T-helper 1 cell (primary cell): ENCODE data around the gene ST6GALNAC6.
A peak's percentile ranks its signal among the peaks of the same experiment; 100 is the strongest.

Experiments
- DNase-seq, 5 donors: peaks; one replicate each; pipeline ENCODE4 v3.0.0-alpha.2; 2012 to 2020

Gene ST6GALNAC6

DNA sequence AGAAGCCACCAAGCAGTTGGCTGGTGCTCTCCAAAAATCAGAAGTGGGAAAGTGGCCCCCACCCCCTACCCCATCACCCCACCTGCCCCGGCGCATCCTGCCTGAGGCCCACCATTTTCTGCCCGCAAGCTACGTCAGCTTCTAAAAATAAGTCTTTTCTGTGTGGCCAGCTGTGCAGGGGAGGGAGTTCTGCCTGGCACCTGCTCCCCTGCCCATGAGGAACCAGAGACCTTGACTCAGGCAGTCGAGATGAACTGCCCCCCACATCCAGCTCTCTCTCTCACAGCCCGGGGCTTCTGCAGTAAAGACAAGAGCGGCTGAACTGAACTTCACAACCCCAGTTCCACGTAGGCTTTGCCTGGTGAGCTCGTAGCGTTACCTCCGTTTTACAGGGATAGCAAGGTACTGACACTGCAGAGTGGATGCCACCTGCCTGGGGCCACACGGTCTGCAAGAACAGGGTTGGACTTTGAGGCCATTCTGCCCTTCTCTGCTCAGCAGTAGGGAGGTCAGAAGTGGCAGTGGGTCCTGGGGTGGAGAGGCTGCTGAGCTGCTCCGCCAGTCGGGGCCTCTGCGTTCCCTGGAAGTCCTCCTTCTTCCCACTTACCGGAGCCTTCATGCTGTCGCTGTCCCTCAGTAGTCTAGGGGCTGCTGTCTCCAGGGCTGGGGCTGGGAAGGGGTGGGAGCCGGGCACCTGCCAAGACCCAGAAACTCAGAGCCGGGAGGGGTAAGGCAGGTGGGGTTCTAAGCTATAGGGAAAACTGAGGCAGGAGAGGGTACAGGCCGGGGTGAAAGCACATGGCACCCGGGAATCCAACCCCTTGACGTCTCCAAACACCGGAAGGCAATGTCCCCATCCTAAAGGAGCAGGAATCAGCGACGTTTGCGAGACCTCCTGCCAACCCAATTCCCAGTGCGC is 16.7 kb upstream of the ST6GALNAC6 start:
- no peak for DNase-seq

DNA sequence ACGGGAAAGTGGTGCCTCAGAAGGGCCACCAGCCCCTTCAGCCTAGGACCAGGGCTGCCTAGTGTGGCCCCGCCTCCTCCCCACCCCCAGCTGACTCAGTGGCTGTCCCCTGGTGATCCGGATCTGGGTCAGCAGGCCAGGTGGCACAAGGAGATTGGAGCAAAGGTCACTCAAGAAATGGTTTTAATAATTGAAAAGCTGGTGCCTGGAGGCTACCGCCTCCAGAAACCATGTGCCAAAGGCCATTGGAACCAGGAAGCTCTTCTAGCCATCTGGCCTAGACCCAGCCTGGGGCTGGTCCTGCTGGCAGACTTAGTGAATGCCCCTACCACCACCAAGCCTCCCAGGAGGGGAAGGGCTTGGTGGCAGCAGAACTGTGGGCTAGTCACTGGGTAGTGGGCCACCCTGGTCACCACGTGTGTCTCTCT is 15.9 kb upstream of the ST6GALNAC6 start:
- no peak for DNase-seq

- no peak for DNase-seq
Measured at GRCh38 chr9:127913682-127914081, 14.3 kb upstream of the ST6GALNAC6 start.

- DNase-seq = no peak
Measured at GRCh38 chr9:127912882-127913281, 13.5 kb upstream of the ST6GALNAC6 start.

DNA sequence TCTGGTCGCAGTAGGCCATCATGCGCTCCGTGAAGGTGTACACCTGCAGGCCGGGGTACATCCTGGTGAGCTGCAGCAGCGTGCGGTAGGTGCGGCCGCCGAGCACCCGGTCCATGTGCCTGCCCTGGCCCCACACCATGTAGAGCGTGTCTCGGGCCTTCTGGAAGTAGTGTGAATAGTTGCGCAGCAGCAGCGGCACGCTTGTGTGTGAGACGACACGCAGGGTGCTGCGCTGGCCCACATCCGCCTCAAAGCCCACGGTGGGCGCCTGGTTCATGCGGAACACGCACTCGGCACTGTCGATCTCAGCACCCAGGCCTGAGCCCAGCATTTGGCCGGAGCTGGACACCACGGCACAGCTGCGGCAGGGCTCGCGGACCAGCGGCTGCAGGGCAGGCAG is 12.9 kb upstream of the ST6GALNAC6 start:
- DNase-seq = no peak

- no peak for DNase-seq
Measured at GRCh38 chr9:127910613-127911205, 11.3 kb upstream of the ST6GALNAC6 start.

GRCh38 chr9:127909839-127910273 is 10.5 kb upstream of the ST6GALNAC6 start:
- no peak for DNase-seq

DNA sequence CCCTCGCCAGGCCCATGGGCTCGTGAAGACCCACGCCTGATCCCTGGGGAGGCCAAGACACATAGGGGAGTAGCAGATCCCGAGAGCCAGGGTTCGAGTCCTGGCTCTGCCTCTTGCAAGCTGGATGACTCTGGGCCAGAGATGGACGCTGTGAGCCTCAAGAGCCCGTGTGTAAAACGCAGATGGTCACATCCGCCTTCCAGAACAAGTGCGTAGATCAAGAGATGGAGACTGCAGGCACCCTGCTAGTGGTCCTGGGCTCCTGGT is 9.2 kb upstream of the ST6GALNAC6 start:
- DNase-seq = no peak

- no peak for DNase-seq
Measured at GRCh38 chr9:127907867-127908659, 8.7 kb upstream of the ST6GALNAC6 start.

DNA sequence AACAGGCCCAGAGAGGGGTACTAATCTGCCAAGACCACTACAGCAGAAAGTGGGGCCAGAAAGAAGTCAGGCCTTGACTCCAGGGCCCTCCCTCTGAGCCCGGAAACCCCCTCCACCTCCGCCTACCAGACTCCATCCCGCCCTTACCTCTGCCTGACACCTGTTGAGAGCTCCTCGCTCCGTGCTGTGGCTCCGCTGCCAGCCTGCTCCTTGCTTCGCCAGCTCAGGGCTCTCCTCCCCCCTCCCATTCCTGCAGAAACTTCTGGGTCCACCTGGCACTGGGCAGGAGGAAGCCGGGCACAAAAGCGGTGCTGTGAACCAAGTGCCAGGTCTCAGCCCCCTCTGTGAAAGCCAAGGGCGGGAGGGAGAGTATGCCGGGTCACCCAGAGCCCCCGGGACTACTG is 6.4 kb upstream of the ST6GALNAC6 start:
- DNase-seq = peak; percentile 54 to 77 (median 67)

DNA sequence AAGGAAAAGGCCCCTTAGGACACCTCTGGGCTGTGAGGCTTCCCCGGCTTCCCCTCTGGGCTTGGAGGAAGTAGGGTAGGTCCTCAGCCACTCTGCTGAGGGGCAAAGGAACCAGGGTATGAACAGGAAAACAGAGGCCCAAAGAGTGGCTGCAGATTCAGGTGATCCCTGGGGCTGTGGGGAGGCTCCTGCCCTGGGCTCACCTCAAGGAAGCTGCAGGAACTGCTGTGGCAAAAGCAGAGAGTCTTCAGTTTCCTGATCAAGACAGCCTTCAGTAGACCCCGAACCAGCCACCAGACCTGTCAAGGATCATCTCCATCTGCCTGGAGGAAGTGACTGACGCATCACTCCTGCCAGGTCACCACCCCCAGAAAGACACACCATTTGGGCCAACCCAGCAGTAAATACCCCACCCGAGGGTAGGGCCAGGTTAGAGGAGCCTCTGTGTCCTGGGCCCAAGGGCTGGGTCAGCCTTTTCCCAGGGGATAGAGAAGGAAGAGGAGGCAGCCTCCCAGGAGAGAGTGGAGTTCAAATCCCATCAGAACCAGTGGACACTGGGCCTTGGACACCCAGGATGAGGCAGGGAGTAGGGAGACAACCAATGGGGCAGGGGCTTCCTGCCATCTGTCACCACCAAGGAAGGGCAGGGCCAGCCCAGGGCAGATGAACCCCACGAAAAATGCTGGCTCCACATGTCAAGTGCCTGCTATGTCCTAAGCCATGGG is 5.8 kb upstream of the ST6GALNAC6 start:
- peak in 4 of 5 donors; percentile 49 to 73 (median 56) for DNase-seq

DNA sequence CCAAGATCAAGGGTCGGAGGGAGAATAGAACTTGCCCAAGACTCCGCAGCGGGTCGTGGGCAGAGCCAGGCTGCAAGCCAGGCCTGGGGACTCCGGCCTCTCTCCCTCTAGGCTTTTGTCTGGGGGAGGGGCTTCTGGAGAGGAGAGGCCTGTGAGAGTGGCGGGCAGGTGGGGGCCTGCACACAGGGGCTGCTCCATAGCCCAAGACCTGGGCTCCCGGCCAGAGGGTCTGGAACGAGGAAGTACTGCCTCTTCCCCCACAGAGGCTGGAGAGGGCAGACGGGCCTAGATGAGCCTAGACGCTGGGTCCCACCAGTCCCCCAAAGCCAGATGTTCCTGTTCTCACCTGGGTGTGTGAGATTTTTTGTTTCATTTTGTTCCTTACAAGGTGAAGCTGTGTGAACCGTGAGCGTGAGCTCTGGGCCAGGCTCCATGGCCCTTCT is 5.2 kb upstream of the ST6GALNAC6 start:
- no peak for DNase-seq

DNA sequence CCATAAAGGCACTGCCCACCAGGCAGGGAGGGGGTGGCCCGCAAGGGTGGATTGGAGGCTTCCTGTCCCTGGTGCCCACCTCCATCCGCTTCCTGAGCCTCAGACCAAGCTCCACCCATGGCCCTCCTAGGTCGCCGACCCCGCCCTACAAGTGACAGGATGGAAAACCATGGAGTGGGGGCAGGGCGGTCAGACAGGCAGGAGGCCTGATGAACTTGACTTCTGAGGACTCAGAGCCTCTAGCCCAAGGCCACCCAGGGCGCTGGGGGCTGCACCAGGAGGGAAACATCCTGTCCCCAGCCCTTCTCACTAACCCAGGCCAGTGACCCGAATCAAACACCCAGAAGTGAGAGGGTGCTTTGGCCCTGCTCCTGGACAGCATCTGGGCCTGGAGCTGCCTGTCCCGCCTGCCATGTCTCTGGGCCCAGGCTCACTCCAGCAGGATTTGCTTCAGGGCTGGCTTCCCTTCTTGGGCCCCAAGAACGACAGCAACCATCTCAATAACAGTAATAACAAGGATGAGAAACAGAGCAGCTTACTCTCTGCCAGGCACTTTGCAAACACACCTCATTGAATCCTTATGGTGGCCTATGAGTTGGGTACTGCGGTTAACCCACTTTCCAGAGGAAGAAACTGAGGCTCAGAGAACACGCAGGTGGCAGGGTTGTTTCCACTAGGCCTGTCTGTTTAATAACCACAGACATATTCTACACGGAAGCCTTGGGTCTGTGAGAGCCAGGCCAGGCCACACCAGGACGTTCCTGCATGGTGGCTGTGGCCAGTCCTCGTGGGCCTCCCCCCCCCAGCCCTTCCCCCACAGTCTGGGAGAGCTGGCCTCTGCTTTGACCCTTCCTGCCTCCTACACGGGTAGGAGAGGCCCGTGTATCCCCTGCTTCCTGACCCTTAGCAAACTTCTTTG is 4.4 kb upstream of the ST6GALNAC6 start:
- DNase-seq = peak; percentile 30 to 86 (median 48)

GRCh38 chr9:127898433-127899127 is 823 bp downstream of the ST6GALNAC6 start:
- no peak for DNase-seq

DNA sequence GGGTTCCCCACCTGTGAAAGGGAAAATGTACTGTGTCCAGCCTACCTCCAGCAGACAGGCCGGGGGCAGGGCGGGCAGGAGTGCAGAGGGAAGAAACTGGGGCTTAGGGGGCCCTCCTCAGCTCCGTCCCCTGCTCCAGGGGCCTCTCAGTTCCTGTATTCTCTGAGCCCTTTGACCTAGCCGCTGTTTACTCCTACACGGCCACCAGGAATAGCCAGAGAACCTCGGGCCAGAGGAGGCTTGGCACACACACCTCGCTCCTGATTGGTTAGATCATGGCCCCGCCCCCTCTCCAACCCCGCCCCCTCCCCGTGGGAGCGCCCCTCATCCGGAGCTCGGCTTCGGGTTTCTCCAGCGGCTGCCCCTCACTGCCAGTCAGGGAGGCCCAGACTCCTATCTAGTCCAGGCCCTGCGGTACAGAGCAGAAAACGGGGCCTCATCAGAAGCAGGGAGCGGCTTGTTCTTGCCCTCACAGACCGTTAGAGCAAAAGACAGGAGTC is 2.2 kb downstream of the ST6GALNAC6 start:
- DNase-seq = no peak

DNA sequence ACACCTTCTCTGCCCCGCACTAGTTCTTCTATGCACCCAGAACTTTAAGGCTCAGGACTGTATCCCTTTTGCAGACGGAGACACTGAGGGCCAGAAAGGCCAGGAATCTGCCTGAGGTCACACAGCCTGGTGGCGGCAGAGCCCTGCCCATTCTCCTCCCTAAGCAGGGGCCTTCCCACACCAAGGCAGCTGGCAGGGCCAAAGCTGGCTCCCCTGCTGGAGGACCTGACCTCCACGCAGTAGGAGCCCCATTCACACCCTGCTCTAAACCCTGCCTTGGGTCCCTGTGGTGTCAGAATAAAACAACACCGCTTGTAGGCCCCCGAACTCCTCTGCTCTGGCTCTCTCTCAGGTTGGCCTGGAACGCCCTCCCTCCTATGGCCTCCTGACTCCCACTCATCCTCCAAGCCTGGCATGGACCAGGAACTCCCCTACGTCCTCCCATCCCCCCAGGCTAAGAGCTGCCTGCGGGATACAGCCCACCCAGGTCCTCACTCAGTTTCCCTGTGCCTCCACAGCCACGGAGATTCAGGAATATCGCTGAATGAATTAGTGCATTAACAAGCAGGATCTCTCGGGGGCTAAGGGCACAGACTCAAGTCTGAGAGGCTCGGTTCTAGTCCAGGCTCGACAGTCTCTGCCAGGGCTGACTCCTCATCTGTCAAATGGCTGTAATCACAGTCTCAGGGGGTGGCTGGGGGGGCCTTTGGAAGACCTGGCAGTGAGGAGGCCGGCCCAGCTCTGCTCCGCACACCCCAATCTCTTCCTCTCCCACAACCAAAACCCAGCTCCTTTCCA is 2.8 kb downstream of the ST6GALNAC6 start:
- no peak for DNase-seq

DNA sequence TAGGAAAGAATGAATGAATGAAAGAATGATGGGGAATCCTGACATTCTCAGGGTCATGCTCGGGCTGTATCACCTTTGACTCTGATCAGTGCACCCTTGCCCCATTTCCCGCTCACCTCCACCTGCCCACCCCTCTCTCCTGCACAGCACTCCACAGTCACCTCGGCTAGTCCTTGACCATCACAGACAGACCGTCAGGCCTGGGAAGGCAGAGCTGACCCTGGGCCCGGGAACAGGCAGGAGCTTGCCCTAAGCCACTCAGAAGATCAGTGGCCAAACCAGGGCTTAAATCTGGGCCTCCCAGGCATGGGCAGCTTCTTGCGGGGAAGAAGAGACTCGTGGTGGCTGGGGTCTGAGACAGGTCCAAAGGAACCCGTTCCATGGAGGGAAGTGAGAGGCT is 3.6 kb downstream of the ST6GALNAC6 start:
- DNase-seq = no peak

DNA sequence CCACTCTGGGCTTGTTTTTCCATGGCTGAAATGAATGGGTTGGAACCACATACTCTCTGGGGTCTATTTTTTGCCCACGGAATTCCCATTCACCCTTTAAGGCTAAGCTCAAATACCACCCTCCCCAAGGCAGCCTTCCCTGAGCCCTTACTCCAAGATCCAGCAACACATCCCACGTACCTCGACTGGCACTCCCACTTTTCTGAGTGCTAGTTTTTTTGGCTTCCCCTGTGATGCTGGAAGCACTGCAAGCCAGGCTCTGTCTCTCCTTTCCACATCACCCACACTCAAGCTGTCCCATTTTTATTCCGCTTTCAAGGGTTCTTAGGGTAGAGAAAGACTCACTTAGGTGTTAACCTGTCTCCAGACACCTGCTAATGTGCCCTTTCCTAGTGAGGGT is 6.0 kb downstream of the ST6GALNAC6 start:
- DNase-seq = no peak

DNA sequence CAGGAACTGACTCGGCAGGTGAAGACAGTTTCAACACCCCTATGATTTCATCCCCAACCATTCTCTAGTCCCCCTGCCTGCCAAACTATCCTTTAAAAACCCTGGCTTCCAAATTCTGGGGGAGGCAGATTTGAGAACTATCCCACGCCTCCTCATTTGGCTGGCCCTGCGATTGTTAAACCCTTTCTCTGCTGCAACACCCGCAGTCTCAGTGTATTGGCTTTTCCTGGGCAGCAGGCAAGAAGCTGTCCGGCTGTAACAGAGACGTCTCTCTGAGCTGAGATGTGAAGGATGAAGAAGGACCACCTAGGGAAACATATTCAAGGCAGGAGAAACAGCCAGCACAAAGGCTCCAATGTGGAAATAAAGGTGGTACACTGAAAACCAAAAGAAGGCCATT is 6.6 kb downstream of the ST6GALNAC6 start:
- no peak for DNase-seq

- no peak for DNase-seq
Measured at GRCh38 chr9:127890053-127890452, 9.3 kb downstream of the ST6GALNAC6 start.
